ENCODE data around the gene C3orf62.
"Not testable (repeated sequence)": the region's sequence is repeated elsewhere in the genome, so short reads cannot be mapped to it uniquely, and the experiment has no call there.

DNA sequence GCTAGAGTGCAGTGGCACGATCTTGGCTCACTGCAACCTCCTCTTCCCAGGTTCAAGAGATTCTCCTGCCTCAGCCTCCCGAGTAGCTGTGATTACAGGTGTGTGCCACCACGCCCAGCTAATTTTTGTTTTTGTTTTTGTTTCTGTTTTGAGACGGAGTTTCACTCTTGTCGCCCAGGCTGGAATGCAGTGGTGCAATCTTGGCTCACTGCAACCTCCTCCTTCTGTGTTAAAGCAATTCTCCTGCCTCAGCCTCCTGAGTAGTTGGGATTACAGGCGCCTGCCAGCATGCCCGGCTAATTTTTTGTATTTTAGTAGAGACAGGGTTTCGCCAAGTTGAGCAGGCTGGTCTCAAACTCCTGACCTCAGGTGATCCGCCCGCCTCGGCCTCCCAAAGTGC is 36.9 kb downstream of the C3orf62 start:
- TF ChIP-seq, protein P1, sequence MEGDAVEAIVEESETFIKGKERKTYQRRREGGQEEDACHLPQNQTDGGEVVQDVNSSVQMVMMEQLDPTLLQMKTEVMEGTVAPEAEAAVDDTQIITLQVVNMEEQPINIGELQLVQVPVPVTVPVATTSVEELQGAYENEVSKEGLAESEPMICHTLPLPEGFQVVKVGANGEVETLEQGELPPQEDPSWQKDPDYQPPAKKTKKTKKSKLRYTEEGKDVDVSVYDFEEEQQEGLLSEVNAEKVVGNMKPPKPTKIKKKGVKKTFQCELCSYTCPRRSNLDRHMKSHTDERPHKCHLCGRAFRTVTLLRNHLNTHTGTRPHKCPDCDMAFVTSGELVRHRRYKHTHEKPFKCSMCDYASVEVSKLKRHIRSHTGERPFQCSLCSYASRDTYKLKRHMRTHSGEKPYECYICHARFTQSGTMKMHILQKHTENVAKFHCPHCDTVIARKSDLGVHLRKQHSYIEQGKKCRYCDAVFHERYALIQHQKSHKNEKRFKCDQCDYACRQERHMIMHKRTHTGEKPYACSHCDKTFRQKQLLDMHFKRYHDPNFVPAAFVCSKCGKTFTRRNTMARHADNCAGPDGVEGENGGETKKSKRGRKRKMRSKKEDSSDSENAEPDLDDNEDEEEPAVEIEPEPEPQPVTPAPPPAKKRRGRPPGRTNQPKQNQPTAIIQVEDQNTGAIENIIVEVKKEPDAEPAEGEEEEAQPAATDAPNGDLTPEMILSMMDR (conservative IDR thresholded peaks at IDR 0.05; ENCODE audit: low read length), result not testable (repeated sequence)
- not testable (repeated sequence) for TF ChIP-seq EZH2phosphoT487 (IDR thresholded peaks at IDR 0.05; ENCODE audit: borderline replicate concordance, low read depth, low read length)
